ENCODE results near the gene CSF3. TPM values are rescaled to one million over a fixed set of nuclear protein-coding genes. Genes with fewer than 3 reads are reported as not detected.

CSF3 gene
- total RNA-seq, 4 donors from 2014 or later, result 4.0 TPM; not detected in 3

GRCh38 chr17:39971076-39971603 is 44.1 kb upstream of the CSF3 start:
- intact Hi-C loops (cut with DNase I), result no loop called here
- 86 to 96% methylated on average over 2 to 4 of the region's 4 CpGs for WGBS, 2 donors
- H3K4me1 ChIP-seq, result no peaks in the 10 kb centered on the region

GRCh38 chr17:39972271-39972670 is 43.0 kb upstream of the CSF3 start:
- WGBS, 2 donors, result 34 to 37% methylated on average over 3 of the region's 3 CpGs
- Histone ChIP-seq H3K4me1 (no peaks in the 10 kb centered on the region), H3K27me3 (peaks cover 0 to 67% (median 0%) of the 10 kb centered on the region in 4 donors), H3K36me3 (no peaks in the 10 kb centered on the region), H3K9me3 (no peaks in the 10 kb centered on the region), H3K4me3 (no peak overlapping the region), H3K27ac (peak overlapping the region in 1 of 4 donors; percentile 32)
- TF ChIP-seq POLR2A (IDR thresholded peaks at IDR 0.05), result no peak
- TF ChIP-seq CTCF (IDR thresholded peaks at IDR 0.05), result no peak
- intact Hi-C loops (cut with DNase I), result no loop called here
- no peak for DNase-seq

More at GRCh38 chr17:39971076-39971603, 44.1 kb upstream of the CSF3 start:
- Histone ChIP-seq H3K27ac (peak overlapping the region in 1 of 4 donors; percentile 32), H3K27me3 (peaks cover 0 to 55% (median 0%) of the 10 kb centered on the region in 4 donors), H3K36me3 (no peaks in the 10 kb centered on the region), H3K4me3 (no peak overlapping the region), H3K9me3 (no peaks in the 10 kb centered on the region)
- no peak for DNase-seq
- TF ChIP-seq POLR2A (IDR thresholded peaks at IDR 0.05), result no peak
- TF ChIP-seq CTCF (IDR thresholded peaks at IDR 0.05), result no peak

- no peaks in the 10 kb centered on the region for H3K9me3 ChIP-seq
- no peaks in the 10 kb centered on the region for H3K4me1 ChIP-seq
- intact Hi-C loops (cut with DNase I), result no loop called here
- no peak overlapping the region for H3K27ac ChIP-seq
- peaks cover 0 to 69% (median 0%) of the 10 kb centered on the region in 4 donors for H3K27me3 ChIP-seq
- no peak for DNase-seq
- H3K36me3 ChIP-seq, result no peaks in the 10 kb centered on the region
- H3K4me3 ChIP-seq, result no peak overlapping the region
- 75 to 85% methylated on average over 2 of the region's 2 CpGs for WGBS, 2 donors
- no peak for TF ChIP-seq POLR2A (IDR thresholded peaks at IDR 0.05)
- TF ChIP-seq CTCF (IDR thresholded peaks at IDR 0.05), result no peak
These were observed 41.7 kb upstream of the CSF3 start for GRCh38 chr17:39973496-39973895.

GRCh38 chr17:39974433-39974832 is 40.8 kb upstream of the CSF3 start:
- no peak for DNase-seq
- H3K27ac ChIP-seq, result no peak overlapping the region
- H3K4me3 ChIP-seq, result no peak overlapping the region
- intact Hi-C loops (cut with DNase I), result no loop called here
- 75 to 90% methylated on average over 3 to 5 of the region's 5 CpGs for WGBS, 2 donors
- no peak for TF ChIP-seq POLR2A (IDR thresholded peaks at IDR 0.05)
- no peak for TF ChIP-seq CTCF (IDR thresholded peaks at IDR 0.05)
- no peaks in the 10 kb centered on the region for H3K36me3 ChIP-seq
- H3K27me3 ChIP-seq, result peaks cover 0 to 67% (median 0%) of the 10 kb centered on the region in 4 donors
- peaks cover 0 to 6% (median 2%) of the 10 kb centered on the region in 3 donors for H3K4me1 ChIP-seq
- no peaks in the 10 kb centered on the region for H3K9me3 ChIP-seq

DNA sequence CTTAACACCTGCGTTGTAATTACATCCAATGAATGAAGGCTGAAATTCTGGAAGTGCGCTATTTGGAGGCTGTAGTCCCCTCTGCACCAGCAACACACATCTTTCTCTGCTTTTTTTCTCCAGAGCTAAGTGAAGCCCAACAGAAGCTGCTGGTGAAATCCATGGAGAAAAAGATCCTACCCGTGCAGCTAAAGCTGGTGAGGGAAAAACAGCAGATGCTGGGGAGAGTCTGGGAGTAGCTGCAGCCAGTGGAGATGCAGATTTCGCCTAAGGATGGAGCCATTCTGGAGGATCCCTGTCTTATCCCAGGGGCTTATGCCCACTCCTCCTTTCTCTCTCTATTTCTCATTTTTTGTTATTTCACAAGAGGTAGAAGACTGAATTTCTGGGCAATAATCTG is 39.4 kb upstream of the CSF3 start:
- H3K9me3 ChIP-seq, result no peaks in the 10 kb centered on the region
- 75 to 77% methylated on average over 1 to 4 of the region's 4 CpGs for WGBS, 2 donors
- H3K36me3 ChIP-seq, result no peaks in the 10 kb centered on the region
- no peak for TF ChIP-seq CTCF (IDR thresholded peaks at IDR 0.05)
- no peak for TF ChIP-seq POLR2A (IDR thresholded peaks at IDR 0.05)
- H3K4me3 ChIP-seq, result no peak overlapping the region
- no peak overlapping the region for H3K27ac ChIP-seq
- peaks cover 0 to 56% (median 0%) of the 10 kb centered on the region in 4 donors for H3K27me3 ChIP-seq
- peaks cover 0 to 14% (median 8%) of the 10 kb centered on the region in 3 donors for H3K4me1 ChIP-seq
- intact Hi-C loops (cut with DNase I), result no loop called here
- no peak for DNase-seq

Measured in esophagus squamous epithelium (tissue), 5 donors.